ENCODE data around the gene NUDC. TPM values are rescaled to one million over a fixed set of nuclear protein-coding genes. Genes with fewer than 3 reads are reported as not detected.

Gene NUDC
- total and polyA plus RNA-seq, 10 donors: 35.7 to 62.2 (median 49.1) TPM

DNA sequence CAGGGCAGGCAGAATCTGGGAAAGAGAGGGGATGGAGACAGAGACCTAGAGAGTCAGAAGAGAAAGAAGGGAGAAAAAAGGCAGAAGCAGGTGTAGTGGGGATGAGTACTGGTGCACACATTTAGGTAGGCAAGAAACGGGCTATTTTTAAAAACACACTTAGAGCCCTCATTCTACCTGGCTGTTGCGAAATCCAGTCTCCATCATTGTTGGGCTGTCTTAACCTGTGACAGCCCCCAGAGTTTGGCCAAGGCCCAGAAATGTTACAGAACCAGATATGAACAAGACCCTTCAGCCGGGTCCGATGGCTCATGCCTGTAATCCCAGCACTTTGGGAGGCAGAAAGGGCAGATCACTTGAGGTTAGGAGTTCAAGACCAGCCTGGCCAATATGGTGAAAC is 51.3 kb downstream of the NUDC start:
- peaks cover 0 to 15% (median 0%) of the 10 kb centered on the region in 7 donors for H3K27me3 ChIP-seq (replicated peaks in 1 of 7)
- intact Hi-C loops (cut with DNase I; ENCODE audit: low total_unique reads): no loop called here
- H3K4me1 ChIP-seq: no peaks in the 10 kb centered on the region
- DNase-seq: no peak
- TF ChIP-seq POLR2A (IDR thresholded peaks at IDR 0.05) (no peak), CTCF (IDR thresholded peaks at IDR 0.05 in 8 of 11, conservative IDR thresholded peaks at IDR 0.05 in 3 of 11) (no peak), POLR2AphosphoS5 (IDR thresholded peaks at IDR 0.05) (no peak)
- no peak overlapping the region for H3K27ac ChIP-seq
- 82 to 93% (median 89%) methylated on average over 4 of the region's 4 CpGs for WGBS, 5 donors
- H3K9me3 ChIP-seq: no peaks in the 10 kb centered on the region
- H3K4me3 ChIP-seq: no peak overlapping the region
- H3K36me3 ChIP-seq: no peaks in the 10 kb centered on the region

- H3K4me1 ChIP-seq: no peaks in the 10 kb centered on the region
- DNase-seq: no peak
- intact Hi-C loops (cut with DNase I; ENCODE audit: low total_unique reads): no loop called here
- peaks cover 0 to 1% (median 0%) of the 10 kb centered on the region in 7 donors for H3K27me3 ChIP-seq (replicated peaks in 1 of 7)
- no peaks in the 10 kb centered on the region for H3K9me3 ChIP-seq
- H3K4me3 ChIP-seq: no peak overlapping the region
- no peak for TF ChIP-seq POLR2AphosphoS5 (IDR thresholded peaks at IDR 0.05)
- no peak for TF ChIP-seq CTCF (IDR thresholded peaks at IDR 0.05 in 8 of 11, conservative IDR thresholded peaks at IDR 0.05 in 3 of 11)
- no peak for TF ChIP-seq POLR2A (IDR thresholded peaks at IDR 0.05)
- no peaks in the 10 kb centered on the region for H3K36me3 ChIP-seq
- H3K27ac ChIP-seq: no peak overlapping the region
- 78 to 92% (median 85%) methylated on average over 3 of the region's 3 CpGs for WGBS, 5 donors
Measured at GRCh38 chr1:26976621-26977510, 55.3 kb downstream of the NUDC start.

- H3K27me3 ChIP-seq (replicated peaks in 1 of 7): peaks cover 0 to 14% (median 0%) of the 10 kb centered on the region in 7 donors
- DNase-seq: no peak
- H3K9me3 ChIP-seq: no peaks in the 10 kb centered on the region
- H3K27ac ChIP-seq: no peak overlapping the region
- intact Hi-C loops (cut with DNase I; ENCODE audit: low total_unique reads): no loop called here
- no peaks in the 10 kb centered on the region for H3K36me3 ChIP-seq
- TF ChIP-seq POLR2AphosphoS5 (IDR thresholded peaks at IDR 0.05): no peak
- TF ChIP-seq CTCF (IDR thresholded peaks at IDR 0.05 in 8 of 11, conservative IDR thresholded peaks at IDR 0.05 in 3 of 11): no peak
- no peak for TF ChIP-seq POLR2A (IDR thresholded peaks at IDR 0.05)
- no peak overlapping the region for H3K4me3 ChIP-seq
- 40 to 50% (median 43%) methylated on average over 2 of the region's 2 CpGs for WGBS, 5 donors
- H3K4me1 ChIP-seq: no peaks in the 10 kb centered on the region
Measured at GRCh38 chr1:26978901-26979300, 57.4 kb downstream of the NUDC start.

GRCh38 chr1:26981146-26981846 is 59.8 kb downstream of the NUDC start:
- peaks cover 0 to 28% (median 0%) of the 10 kb centered on the region in 7 donors for H3K27me3 ChIP-seq (replicated peaks in 1 of 7)
- H3K36me3 ChIP-seq: no peaks in the 10 kb centered on the region
- WGBS, 5 donors: 77 to 94% (median 82%) methylated on average over 3 of the region's 3 CpGs
- intact Hi-C loops (cut with DNase I; ENCODE audit: low total_unique reads): no loop called here
- no peaks in the 10 kb centered on the region for H3K9me3 ChIP-seq
- H3K27ac ChIP-seq: no peak overlapping the region
- H3K4me1 ChIP-seq: no peaks in the 10 kb centered on the region
- no peak for DNase-seq
- TF ChIP-seq POLR2AphosphoS5 (IDR thresholded peaks at IDR 0.05): no peak
- no peak for TF ChIP-seq POLR2A (IDR thresholded peaks at IDR 0.05)
- TF ChIP-seq CTCF (IDR thresholded peaks at IDR 0.05 in 8 of 11, conservative IDR thresholded peaks at IDR 0.05 in 3 of 11): no peak
- H3K4me3 ChIP-seq: no peak overlapping the region
